ENCODE results near the gene CMIP.

The CMIP gene

DNA sequence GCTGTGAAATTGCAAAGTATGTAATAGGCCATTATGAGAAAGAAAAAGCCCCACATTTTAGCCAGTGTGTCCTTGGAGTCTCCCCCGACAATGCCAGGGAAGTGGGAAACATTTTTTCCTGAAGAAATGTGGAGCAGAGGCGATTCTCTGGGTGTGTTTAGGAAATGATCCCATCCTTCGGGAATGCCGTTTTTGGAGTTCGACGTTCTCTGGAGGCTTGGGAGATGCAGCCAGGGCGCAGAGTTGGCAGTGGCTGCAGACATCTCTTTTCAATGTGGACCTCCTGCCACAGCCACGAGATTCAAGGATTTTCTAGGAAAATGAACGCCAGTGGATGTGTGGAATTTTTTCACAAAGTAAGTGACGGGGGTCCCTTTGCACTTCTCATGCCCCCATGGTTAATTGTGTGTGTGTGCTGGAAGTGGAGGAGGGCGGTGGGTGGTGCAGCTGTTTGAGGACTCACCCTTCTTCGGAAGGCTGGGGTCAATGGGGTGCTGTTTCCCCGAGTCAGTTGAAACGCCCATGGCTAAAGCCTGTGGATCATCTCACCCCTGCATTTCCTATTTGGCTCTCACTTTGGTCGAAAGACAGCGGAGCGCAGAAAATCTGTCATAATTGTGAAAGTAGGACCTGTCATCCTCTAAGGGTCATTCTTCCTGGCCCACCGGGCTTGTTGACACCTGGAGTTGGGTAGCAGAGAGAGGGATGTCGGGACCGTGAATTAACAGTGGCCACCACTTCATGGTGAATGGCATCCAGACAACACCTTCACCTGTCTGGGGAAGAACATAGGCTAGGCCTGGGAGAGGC is 73.2 kb downstream of the CMIP start:
- TF ChIP-seq ZBTB7A (IDR thresholded peaks at IDR 0.05; ENCODE audit: low read depth) (no peak), TCF12 (IDR thresholded peaks at IDR 0.05; ENCODE audit: low read depth) (no peak), EP300 (IDR thresholded peaks at IDR 0.05; ENCODE audit: borderline replicate concordance) (no peak), RAD21 (IDR thresholded peaks at IDR 0.05; ENCODE audit: low read depth) (no peak), CREB1 (IDR thresholded peaks at IDR 0.05; ENCODE audit: low read depth) (no peak), CEBPB (IDR thresholded peaks at IDR 0.05) (no peak), NFIC (IDR thresholded peaks at IDR 0.05) (no peak), TEAD4 (IDR thresholded peaks at IDR 0.05) (no peak), EGR1 (IDR thresholded peaks at IDR 0.05) (no peak), FOXM1 (IDR thresholded peaks at IDR 0.05; ENCODE audit: borderline replicate concordance, low read depth) (no peak)
- TF ChIP-seq, protein P1, sequence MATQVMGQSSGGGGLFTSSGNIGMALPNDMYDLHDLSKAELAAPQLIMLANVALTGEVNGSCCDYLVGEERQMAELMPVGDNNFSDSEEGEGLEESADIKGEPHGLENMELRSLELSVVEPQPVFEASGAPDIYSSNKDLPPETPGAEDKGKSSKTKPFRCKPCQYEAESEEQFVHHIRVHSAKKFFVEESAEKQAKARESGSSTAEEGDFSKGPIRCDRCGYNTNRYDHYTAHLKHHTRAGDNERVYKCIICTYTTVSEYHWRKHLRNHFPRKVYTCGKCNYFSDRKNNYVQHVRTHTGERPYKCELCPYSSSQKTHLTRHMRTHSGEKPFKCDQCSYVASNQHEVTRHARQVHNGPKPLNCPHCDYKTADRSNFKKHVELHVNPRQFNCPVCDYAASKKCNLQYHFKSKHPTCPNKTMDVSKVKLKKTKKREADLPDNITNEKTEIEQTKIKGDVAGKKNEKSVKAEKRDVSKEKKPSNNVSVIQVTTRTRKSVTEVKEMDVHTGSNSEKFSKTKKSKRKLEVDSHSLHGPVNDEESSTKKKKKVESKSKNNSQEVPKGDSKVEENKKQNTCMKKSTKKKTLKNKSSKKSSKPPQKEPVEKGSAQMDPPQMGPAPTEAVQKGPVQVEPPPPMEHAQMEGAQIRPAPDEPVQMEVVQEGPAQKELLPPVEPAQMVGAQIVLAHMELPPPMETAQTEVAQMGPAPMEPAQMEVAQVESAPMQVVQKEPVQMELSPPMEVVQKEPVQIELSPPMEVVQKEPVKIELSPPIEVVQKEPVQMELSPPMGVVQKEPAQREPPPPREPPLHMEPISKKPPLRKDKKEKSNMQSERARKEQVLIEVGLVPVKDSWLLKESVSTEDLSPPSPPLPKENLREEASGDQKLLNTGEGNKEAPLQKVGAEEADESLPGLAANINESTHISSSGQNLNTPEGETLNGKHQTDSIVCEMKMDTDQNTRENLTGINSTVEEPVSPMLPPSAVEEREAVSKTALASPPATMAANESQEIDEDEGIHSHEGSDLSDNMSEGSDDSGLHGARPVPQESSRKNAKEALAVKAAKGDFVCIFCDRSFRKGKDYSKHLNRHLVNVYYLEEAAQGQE (IDR thresholded peaks at IDR 0.05; ENCODE audit: low read depth) = no peak
- TF ChIP-seq, protein P2, sequence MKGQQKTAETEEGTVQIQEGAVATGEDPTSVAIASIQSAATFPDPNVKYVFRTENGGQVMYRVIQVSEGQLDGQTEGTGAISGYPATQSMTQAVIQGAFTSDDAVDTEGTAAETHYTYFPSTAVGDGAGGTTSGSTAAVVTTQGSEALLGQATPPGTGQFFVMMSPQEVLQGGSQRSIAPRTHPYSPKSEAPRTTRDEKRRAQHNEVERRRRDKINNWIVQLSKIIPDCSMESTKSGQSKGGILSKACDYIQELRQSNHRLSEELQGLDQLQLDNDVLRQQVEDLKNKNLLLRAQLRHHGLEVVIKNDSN (IDR thresholded peaks at IDR 0.05) = no peak
- TF ChIP-seq, protein P3, sequence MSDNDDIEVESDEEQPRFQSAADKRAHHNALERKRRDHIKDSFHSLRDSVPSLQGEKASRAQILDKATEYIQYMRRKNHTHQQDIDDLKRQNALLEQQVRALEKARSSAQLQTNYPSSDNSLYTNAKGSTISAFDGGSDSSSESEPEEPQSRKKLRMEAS (IDR thresholded peaks at IDR 0.05) = no peak

DNA sequence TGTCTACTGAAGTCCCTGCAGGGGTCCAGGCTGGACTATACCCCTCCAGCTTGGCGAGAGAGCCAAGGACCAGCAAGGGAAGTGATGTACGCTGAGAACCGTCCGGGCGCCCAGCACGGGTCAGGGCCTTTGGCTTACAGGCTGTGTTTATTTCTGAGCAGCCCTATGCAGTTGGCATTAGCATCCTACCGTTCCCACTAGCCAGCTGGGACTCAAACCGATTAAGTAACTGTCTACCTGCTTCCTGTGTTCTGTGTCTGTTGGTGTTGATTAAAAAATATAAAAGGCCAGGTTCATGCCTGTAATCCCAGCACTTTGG is 73.8 kb downstream of the CMIP start:
- TF ChIP-seq CEBPB (IDR thresholded peaks at IDR 0.05) = no peak
- TF ChIP-seq TEAD4 (IDR thresholded peaks at IDR 0.05) = no peak
- TF ChIP-seq EP300 (IDR thresholded peaks at IDR 0.05; ENCODE audit: borderline replicate concordance) = no peak
- TF ChIP-seq, protein P2 (IDR thresholded peaks at IDR 0.05) = no peak
- TF ChIP-seq, protein P1 (IDR thresholded peaks at IDR 0.05; ENCODE audit: low read depth) = no peak
- TF ChIP-seq, protein P3 (IDR thresholded peaks at IDR 0.05) = no peak
- no peak for TF ChIP-seq CREB1 (IDR thresholded peaks at IDR 0.05; ENCODE audit: low read depth)
- no peak for TF ChIP-seq FOXM1 (IDR thresholded peaks at IDR 0.05; ENCODE audit: borderline replicate concordance, low read depth)
- no peak for TF ChIP-seq TCF12 (IDR thresholded peaks at IDR 0.05; ENCODE audit: low read depth)
- TF ChIP-seq ZBTB7A (IDR thresholded peaks at IDR 0.05; ENCODE audit: low read depth) = no peak
- TF ChIP-seq TAF1 (IDR thresholded peaks at IDR 0.05; ENCODE audit: low read depth) = no peak
- TF ChIP-seq YY1 (IDR thresholded peaks at IDR 0.05; ENCODE audit: low read depth) = no peak

DNA sequence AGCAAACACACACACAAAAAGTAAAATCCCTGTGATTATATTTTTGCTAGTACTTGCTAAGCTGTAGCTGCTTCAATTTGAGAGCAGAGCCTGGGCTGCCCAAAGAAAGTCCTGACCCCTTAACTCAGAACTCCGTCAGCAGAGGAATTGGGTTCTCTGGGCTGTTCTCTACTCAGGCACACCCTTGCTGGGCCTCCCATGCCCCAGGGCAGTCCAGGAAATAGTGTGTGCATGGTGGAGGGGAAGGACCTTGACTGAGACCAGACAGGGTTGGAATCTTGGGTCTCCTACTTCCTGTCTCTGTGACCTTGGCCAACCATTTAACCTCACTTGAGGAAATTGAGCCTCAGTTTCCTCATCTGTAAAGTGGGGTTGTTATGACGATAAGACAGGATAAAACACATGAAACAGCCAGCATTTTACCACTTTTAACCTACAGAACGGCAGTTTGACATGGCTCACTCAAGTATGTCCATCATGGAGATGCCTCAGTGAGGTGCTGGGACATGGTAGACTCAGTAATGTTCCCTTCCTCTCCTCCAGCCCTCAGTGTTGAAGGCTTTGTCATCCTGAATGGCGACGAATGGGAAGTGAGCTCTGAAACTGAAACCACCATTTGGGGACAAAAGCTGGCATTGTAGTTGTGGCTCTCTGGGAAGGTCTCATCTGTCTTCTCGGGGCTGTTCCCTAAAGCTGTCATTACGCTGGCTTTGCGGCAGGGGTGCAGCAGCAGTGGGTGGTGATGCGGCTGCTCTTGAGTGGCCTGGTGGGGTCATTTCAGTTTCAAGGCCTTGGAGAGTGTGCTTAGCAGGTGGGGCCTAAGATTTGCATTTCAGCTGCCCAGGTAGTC is 74.9 kb downstream of the CMIP start:
- TF ChIP-seq EP300 (IDR thresholded peaks at IDR 0.05; ENCODE audit: borderline replicate concordance) (no peak), FOXM1 (IDR thresholded peaks at IDR 0.05; ENCODE audit: borderline replicate concordance, low read depth) (no peak), TAF1 (IDR thresholded peaks at IDR 0.05; ENCODE audit: low read depth) (no peak), CREB1 (IDR thresholded peaks at IDR 0.05; ENCODE audit: low read depth) (no peak), TCF12 (IDR thresholded peaks at IDR 0.05; ENCODE audit: low read depth) (no peak), YY1 (IDR thresholded peaks at IDR 0.05; ENCODE audit: low read depth) (no peak), NFIC (IDR thresholded peaks at IDR 0.05) (no peak), RAD21 (IDR thresholded peaks at IDR 0.05; ENCODE audit: low read depth) (no peak), EGR1 (IDR thresholded peaks at IDR 0.05) (no peak), CEBPB (IDR thresholded peaks at IDR 0.05) (no peak), TEAD4 (IDR thresholded peaks at IDR 0.05) (no peak), ZBTB7A (IDR thresholded peaks at IDR 0.05; ENCODE audit: low read depth) (no peak)
- TF ChIP-seq, protein P3 (IDR thresholded peaks at IDR 0.05) = no peak
- TF ChIP-seq, protein P2 (IDR thresholded peaks at IDR 0.05) = no peak
- TF ChIP-seq, protein P1 (IDR thresholded peaks at IDR 0.05; ENCODE audit: low read depth) = no peak
